DND-41 (cell line): ENCODE measurements around the gene ETF1.

ENCODE experiments used
- ATAC-seq: fragments of 200-7000 bp; cut with Tn5 transposase; 3 replicates; pipeline ENCODE4 v1.9.1; 2021; ENCODE audit warnings: low read depth; ENCODE audit not compliant: insufficient read depth
- DNase-seq: peaks from one replicate; pipeline ENCODE4 v3.0.0-alpha.2; 2020
- H2AFZ ChIP-seq: 2 replicates; pipeline ENCODE4 v1.6.0; 2012; ENCODE audit warnings: low read depth, low read length
- H3K27ac ChIP-seq: 2 replicates; pipeline ENCODE4 v1.5.1; 2012; ENCODE audit warnings: low read length, inconsistent platforms
- H3K27me3 ChIP-seq: fragments of 200-600 bp; sonication (generic); 2 replicates; pipeline ENCODE4 v1.6.0; 2012; ENCODE audit warnings: low read length, mild to moderate bottlenecking, inconsistent platforms; ENCODE audit not compliant: insufficient read depth, poor library complexity
- H3K36me3 ChIP-seq: 2 replicates; pipeline ENCODE4 v1.5.1; 2012; ENCODE audit warnings: low read length, inconsistent platforms; ENCODE audit not compliant: insufficient read depth
- H3K4me1 ChIP-seq: 2 replicates; pipeline ENCODE4 v1.5.1; 2012; ENCODE audit warnings: mild to moderate bottlenecking, low read length; ENCODE audit not compliant: insufficient read depth
- H3K4me2 ChIP-seq: 2 replicates; pipeline ENCODE4 v1.6.0; 2012; ENCODE audit warnings: mild to moderate bottlenecking, moderate library complexity, low read length, inconsistent platforms; ENCODE audit not compliant: insufficient read depth
- H3K4me3 ChIP-seq, 2 experiments: fragments of 200-600 bp in 1 of 2; shearing (Covaris generic) in 1 of 2; 2 replicates each; pipeline ENCODE4 v1.5.1; 2012 to 2016; ENCODE audit warnings: inconsistent platforms in 2 of 2, low read length in 2 of 2, mild to moderate bottlenecking in 2 of 2, low read depth in 1 of 2, moderate library complexity in 1 of 2
- H3K79me2 ChIP-seq: 2 replicates; pipeline ENCODE4 v1.6.0; 2012; ENCODE audit warnings: low read length, inconsistent platforms; ENCODE audit not compliant: insufficient read depth
- H3K9ac ChIP-seq: 2 replicates; pipeline ENCODE4 v1.6.0; 2012; ENCODE audit warnings: low read depth, mild to moderate bottlenecking, inconsistent platforms, low read length, moderate library complexity
- H3K9me3 ChIP-seq: 2 replicates; pipeline ENCODE4 v1.5.1; 2012; ENCODE audit warnings: low read length, moderate library complexity, mild to moderate bottlenecking, inconsistent platforms; ENCODE audit not compliant: insufficient read depth, severe bottlenecking
- H4K20me1 ChIP-seq: 2 replicates; pipeline ENCODE4 v1.6.0; 2012; ENCODE audit warnings: low read length; ENCODE audit not compliant: insufficient read depth
- CTCF ChIP-seq: IDR thresholded peaks from 2 replicates; pipeline ENCODE4 v1.5.1; 2012; ENCODE audit warnings: borderline replicate concordance, low read length, moderate library complexity, mild to moderate bottlenecking; ENCODE audit not compliant: poor library complexity, severe bottlenecking; ENCODE audit errors: extremely low read depth
- EZH2 ChIP-seq: IDR thresholded peaks from 3 replicates; pipeline ENCODE4 v1.6.1; 2012; ENCODE audit warnings: borderline replicate concordance, low read depth, mild to moderate bottlenecking, moderate library complexity, low read length, inconsistent platforms; ENCODE audit not compliant: severe bottlenecking

ETF1 gene

GRCh38 chr5:138457531-138458275, 85.3 kb downstream of the ETF1 start:
- Histone ChIP-seq H3K4me2 (no peak overlapping the region), H3K9ac (no peak overlapping the region), H3K79me2 (no peaks in the 10 kb centered on the region), H3K36me3 (no peaks in the 10 kb centered on the region), H3K9me3 (no peaks in the 10 kb centered on the region), H3K4me3 (no peak overlapping the region), H2AFZ (no peak overlapping the region), H3K27me3 (peaks cover 5% of the 10 kb centered on the region), H4K20me1 (no peaks in the 10 kb centered on the region), H3K27ac (no peak overlapping the region), H3K4me1 (0 out of 2 replicates have a peak, but pooled peaks cover 3% of the 10 kb centered on the region)
- no peak for DNase-seq
- no peak for TF ChIP-seq EZH2
- no peak for TF ChIP-seq CTCF
- ATAC-seq, result no peak
